Measurements from ENCODE around the gene ST6GALNAC4.

ST6GALNAC4 gene

DNA sequence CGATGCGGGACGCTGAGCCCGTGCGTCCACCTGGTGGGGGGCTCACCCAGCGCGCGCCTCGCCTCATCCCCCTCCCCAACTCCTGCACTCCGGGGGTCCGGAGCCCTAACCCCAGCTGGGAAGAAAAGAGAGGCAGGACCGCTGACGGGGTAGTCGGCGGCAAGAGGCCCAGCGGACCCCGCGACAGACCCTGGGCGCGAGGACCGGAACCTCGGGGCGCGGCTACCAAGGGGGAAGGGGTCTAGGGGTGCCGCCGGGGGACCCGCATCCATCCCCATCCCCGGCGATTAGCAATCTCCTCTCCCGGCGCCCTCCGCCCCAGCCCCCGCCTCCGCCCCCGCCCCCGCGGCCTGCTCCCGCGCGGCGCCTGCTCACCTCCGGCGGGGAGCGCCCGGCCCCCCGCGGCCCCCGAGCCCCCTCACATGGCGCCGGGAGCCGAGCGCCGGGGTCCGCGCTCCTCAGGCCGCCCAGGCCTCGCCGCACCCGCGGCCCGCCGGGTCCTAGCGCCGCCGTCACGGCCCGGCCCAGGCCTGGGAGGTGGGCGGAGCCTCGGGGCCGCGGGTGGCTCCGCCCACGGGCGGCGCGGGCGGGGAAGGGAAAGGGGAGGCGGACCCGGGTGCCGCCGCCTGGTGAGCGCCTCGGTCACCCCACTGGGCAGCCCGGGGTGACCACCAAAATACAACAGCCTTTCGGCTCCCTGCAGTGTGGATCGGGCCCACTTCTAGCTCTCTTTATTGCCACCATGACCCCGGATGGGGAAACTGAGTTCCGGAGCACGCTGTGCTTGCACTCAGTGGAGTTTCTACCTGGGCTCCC lies 17.5 kb downstream of the ST6GALNAC4 start, which contains the start of gene ST6GALNAC6:
Gene ST6GALNAC6, minus strand, starts transcription at position 476 of the 816 bp plus-strand sequence. CDS start 1,622 bp downstream, outside the sequence.
- in situ Hi-C loops (cut with HindIII; ENCODE audit: low sequenced_read_pairs), result no loop called here
- DNase-seq (ENCODE audit: low read depth, low spot score), result peak; percentile 57
- peak within 1 kb of the TSS; percentile 89 for H3K4me3 ChIP-seq (ENCODE audit: low read depth, low read length)
- TF ChIP-seq, protein P1, sequence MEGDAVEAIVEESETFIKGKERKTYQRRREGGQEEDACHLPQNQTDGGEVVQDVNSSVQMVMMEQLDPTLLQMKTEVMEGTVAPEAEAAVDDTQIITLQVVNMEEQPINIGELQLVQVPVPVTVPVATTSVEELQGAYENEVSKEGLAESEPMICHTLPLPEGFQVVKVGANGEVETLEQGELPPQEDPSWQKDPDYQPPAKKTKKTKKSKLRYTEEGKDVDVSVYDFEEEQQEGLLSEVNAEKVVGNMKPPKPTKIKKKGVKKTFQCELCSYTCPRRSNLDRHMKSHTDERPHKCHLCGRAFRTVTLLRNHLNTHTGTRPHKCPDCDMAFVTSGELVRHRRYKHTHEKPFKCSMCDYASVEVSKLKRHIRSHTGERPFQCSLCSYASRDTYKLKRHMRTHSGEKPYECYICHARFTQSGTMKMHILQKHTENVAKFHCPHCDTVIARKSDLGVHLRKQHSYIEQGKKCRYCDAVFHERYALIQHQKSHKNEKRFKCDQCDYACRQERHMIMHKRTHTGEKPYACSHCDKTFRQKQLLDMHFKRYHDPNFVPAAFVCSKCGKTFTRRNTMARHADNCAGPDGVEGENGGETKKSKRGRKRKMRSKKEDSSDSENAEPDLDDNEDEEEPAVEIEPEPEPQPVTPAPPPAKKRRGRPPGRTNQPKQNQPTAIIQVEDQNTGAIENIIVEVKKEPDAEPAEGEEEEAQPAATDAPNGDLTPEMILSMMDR (IDR thresholded peaks at IDR 0.05; ENCODE audit: low read depth, low read length), result no peak

DNA sequence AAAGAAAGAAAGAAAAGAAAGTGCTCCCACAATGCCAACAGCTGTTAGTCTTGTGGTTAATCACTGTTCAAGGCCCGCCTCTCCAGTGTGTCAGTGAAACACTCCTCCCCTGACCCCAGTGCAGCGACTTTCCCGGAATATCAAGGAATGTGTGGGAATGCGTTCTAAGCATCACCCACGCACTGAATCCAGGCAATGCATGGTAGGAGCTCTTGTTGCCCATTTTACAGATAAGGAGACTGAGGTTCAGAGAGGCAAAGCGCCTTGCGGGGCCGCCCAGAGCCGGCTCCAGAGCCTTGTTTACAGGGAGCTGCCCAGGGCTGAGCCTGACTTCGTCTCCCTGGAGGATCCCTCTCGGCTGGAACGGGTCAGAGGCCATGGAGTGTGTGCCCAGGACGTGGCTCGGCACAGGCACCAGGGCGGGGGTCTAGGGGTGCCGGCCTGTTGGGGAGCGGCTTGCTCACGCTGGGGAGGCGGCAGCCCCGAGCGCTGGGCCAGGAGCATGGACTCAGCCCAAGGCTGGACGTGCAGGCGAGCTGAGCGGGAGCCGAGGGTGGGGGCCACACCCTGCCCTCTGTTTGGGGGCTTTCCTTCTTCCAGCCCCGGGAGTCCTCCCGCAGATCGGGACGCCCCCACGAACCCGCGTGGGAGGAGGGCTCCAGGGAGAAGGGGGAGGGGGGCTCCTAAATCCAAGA lies 18.3 kb downstream of the ST6GALNAC4 start:
- in situ Hi-C loops (cut with HindIII; ENCODE audit: low sequenced_read_pairs), result no loop called here
- peak; percentile 71 for DNase-seq (ENCODE audit: low read depth, low spot score)
- TF ChIP-seq, protein P1 (IDR thresholded peaks at IDR 0.05; ENCODE audit: low read depth, low read length), result no peak
- peak overlapping the region; percentile 89 for H3K4me3 ChIP-seq (ENCODE audit: low read depth, low read length)

DNA sequence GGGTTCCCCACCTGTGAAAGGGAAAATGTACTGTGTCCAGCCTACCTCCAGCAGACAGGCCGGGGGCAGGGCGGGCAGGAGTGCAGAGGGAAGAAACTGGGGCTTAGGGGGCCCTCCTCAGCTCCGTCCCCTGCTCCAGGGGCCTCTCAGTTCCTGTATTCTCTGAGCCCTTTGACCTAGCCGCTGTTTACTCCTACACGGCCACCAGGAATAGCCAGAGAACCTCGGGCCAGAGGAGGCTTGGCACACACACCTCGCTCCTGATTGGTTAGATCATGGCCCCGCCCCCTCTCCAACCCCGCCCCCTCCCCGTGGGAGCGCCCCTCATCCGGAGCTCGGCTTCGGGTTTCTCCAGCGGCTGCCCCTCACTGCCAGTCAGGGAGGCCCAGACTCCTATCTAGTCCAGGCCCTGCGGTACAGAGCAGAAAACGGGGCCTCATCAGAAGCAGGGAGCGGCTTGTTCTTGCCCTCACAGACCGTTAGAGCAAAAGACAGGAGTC lies 19.6 kb downstream of the ST6GALNAC4 start:
- TF ChIP-seq, protein P1 (IDR thresholded peaks at IDR 0.05; ENCODE audit: low read depth, low read length), result no peak
- in situ Hi-C loops (cut with HindIII; ENCODE audit: low sequenced_read_pairs), result no loop called here
- no peak overlapping the region for H3K4me3 ChIP-seq (ENCODE audit: low read depth, low read length)
- DNase-seq (ENCODE audit: low read depth, low spot score), result peak; percentile 68

DNA sequence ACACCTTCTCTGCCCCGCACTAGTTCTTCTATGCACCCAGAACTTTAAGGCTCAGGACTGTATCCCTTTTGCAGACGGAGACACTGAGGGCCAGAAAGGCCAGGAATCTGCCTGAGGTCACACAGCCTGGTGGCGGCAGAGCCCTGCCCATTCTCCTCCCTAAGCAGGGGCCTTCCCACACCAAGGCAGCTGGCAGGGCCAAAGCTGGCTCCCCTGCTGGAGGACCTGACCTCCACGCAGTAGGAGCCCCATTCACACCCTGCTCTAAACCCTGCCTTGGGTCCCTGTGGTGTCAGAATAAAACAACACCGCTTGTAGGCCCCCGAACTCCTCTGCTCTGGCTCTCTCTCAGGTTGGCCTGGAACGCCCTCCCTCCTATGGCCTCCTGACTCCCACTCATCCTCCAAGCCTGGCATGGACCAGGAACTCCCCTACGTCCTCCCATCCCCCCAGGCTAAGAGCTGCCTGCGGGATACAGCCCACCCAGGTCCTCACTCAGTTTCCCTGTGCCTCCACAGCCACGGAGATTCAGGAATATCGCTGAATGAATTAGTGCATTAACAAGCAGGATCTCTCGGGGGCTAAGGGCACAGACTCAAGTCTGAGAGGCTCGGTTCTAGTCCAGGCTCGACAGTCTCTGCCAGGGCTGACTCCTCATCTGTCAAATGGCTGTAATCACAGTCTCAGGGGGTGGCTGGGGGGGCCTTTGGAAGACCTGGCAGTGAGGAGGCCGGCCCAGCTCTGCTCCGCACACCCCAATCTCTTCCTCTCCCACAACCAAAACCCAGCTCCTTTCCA lies 20.2 kb downstream of the ST6GALNAC4 start:
- TF ChIP-seq, protein P1 (IDR thresholded peaks at IDR 0.05; ENCODE audit: low read depth, low read length), result no peak
- H3K4me3 ChIP-seq (ENCODE audit: low read depth, low read length), result no peak overlapping the region
- no peak for DNase-seq (ENCODE audit: low read depth, low spot score)
- in situ Hi-C loops (cut with HindIII; ENCODE audit: low sequenced_read_pairs), result no loop called here

DNA sequence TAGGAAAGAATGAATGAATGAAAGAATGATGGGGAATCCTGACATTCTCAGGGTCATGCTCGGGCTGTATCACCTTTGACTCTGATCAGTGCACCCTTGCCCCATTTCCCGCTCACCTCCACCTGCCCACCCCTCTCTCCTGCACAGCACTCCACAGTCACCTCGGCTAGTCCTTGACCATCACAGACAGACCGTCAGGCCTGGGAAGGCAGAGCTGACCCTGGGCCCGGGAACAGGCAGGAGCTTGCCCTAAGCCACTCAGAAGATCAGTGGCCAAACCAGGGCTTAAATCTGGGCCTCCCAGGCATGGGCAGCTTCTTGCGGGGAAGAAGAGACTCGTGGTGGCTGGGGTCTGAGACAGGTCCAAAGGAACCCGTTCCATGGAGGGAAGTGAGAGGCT lies 21.0 kb downstream of the ST6GALNAC4 start:
- DNase-seq (ENCODE audit: low read depth, low spot score), result no peak
- in situ Hi-C loops (cut with HindIII; ENCODE audit: low sequenced_read_pairs), result no loop called here
- no peak overlapping the region for H3K4me3 ChIP-seq (ENCODE audit: low read depth, low read length)
- TF ChIP-seq, protein P1 (IDR thresholded peaks at IDR 0.05; ENCODE audit: low read depth, low read length), result no peak

DNA sequence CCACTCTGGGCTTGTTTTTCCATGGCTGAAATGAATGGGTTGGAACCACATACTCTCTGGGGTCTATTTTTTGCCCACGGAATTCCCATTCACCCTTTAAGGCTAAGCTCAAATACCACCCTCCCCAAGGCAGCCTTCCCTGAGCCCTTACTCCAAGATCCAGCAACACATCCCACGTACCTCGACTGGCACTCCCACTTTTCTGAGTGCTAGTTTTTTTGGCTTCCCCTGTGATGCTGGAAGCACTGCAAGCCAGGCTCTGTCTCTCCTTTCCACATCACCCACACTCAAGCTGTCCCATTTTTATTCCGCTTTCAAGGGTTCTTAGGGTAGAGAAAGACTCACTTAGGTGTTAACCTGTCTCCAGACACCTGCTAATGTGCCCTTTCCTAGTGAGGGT lies 23.4 kb downstream of the ST6GALNAC4 start:
- DNase-seq (ENCODE audit: low read depth, low spot score), result no peak
- no peak overlapping the region for H3K4me3 ChIP-seq (ENCODE audit: low read depth, low read length)
- TF ChIP-seq, protein P1 (IDR thresholded peaks at IDR 0.05; ENCODE audit: low read depth, low read length), result no peak
- in situ Hi-C loops (cut with HindIII; ENCODE audit: low sequenced_read_pairs), result no loop called here

All from astrocyte of the spinal cord (primary cell).